Measurements from ENCODE around the gene INS.
"Not testable (repeated sequence)": the region's sequence is repeated elsewhere in the genome, so short reads cannot be mapped to it uniquely, and the experiment has no call there.

The INS gene

DNA sequence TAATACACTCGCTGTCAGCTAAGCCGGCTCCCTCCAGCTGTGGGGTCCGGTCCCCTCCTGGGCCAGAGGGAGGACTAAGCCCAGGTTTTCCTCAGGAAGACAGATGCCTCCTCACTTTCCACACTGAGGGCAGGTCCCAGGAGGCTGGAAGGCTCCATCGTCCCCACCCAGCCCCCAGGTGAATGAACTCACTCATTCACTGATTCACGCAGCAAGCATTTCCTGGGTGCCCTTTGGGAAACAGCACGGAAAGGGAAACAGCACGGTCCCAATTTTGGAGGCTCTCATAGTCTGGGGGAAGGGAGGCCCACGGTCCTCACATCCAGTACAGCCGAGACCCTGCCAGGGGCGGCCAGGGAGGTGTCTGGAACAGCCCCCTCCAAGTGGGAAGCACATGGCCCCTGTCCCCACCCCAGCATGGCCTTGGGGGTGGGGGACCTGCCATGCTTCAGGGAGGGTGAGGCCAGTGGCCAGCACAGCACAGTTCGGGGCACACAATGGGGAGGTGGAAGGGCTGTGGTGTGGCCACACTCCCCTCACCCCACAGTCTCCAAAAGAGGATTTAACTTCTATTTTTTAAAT is 19.9 kb upstream of the INS start:
- no peak for DNase-seq

GRCh38 chr11:2180347-2180746 is 19.3 kb upstream of the INS start:
- DNase-seq: no peak

DNA sequence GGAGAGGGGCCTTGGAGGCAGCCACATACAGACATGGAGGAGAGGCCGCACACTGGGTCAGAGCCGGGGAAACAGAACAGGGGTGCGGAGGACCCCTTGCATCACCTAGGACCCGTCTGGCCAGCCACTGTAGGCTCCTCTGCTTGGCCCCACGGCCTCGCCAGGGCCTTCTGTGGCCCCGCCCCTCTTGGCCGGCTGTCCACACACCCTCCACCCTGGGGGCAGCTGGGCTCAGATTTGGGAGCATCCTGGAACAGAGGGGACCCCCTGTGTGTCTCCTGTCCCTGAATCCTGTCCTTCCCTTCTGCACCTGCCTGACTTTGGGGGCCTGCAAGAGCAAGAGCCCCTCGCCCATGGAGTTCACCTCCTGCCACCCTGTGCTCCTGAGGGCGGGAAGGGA is 18.5 kb upstream of the INS start:
- DNase-seq: no peak

DNA sequence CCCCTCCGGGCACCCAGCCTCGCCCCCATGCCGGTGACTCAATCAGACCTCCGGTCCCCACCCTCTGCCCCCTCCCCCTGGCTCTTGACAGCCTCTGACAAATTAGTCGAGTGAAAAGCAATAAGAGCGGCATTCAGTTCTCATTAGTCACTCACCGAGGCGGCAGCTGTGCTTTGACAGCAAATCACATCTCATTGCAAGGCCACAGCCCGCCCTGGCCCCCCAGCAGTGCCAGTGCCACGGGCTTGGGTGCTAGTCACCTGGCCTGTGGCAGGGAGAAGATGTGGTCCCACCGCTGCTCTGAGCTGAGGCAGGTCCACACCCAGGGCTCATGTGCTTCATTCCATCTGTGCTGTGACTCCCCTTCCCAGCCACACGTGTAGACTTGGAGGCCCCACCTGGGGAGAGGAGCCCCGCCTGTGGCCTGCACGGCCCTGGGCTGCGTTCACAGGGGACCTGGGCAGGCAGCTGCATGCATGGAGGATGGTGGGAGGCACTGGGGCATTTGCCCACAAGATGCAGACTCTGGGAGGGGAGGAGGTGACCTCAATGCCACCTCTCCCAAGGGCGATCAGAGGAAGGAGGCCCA is 18.0 kb upstream of the INS start:
- no peak for DNase-seq

- not testable (repeated sequence) for DNase-seq
Measured at GRCh38 chr11:2178055-2178773, 17.2 kb upstream of the INS start.

GRCh38 chr11:2177076-2177475 is 16.1 kb upstream of the INS start:
- no peak for DNase-seq

- DNase-seq: no peak
Measured at GRCh38 chr11:2176389-2176900, 15.4 kb upstream of the INS start.

GRCh38 chr11:2175659-2176058 is 14.7 kb upstream of the INS start:
- peak; percentile 5 for DNase-seq

GRCh38 chr11:2174361-2174760 is 13.4 kb upstream of the INS start:
- no peak for DNase-seq

DNA sequence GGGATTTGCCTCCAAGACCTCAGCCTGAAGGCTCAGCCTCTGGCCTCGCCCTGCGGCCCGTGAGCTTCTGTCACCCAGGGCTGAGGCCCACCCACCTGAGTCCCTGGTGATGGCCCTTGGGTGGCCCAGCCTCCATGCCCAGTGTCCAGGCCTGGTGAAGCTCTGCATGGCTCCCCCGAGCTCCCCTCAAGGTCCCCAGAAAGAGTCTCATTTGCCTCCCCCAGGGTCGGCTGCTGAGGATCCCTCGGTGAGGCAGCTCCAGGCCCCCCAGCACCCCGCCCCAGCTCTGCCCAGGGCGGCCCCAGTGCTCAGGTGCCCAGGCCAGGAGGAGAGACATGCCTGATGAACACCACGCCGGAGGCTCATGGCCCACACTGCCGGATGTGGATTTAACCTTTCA is 12.8 kb upstream of the INS start:
- DNase-seq: no peak

GRCh38 chr11:2173150-2173693 is 12.2 kb upstream of the INS start:
- no peak for DNase-seq

DNA sequence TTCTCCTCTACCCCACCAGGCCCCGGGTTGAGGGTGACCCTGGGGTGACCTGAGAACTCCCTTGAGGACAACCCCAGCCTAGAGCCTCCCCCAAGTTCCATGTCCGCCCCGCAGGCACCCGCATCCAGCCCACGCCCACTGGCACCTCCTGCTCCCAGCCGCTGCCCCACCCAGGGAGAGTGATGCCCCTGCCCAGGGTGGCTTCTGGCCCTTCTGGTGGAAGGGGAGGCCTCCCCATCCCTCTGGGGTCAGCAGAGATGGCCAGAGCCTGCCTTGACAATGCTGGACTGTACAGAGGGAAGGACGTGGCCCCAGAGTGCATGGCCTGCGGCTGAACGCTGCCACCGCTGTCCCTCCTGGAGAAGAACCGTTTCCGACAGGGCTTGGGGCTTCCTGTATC is 11.7 kb upstream of the INS start:
- no peak for DNase-seq

- DNase-seq: no peak
Measured at GRCh38 chr11:2171591-2172003, 10.6 kb upstream of the INS start, which contains the start of gene TH. TH (minus strand) TSS chr11:2171815; CDS start chr11:2171786, 29 bp downstream.

DNA sequence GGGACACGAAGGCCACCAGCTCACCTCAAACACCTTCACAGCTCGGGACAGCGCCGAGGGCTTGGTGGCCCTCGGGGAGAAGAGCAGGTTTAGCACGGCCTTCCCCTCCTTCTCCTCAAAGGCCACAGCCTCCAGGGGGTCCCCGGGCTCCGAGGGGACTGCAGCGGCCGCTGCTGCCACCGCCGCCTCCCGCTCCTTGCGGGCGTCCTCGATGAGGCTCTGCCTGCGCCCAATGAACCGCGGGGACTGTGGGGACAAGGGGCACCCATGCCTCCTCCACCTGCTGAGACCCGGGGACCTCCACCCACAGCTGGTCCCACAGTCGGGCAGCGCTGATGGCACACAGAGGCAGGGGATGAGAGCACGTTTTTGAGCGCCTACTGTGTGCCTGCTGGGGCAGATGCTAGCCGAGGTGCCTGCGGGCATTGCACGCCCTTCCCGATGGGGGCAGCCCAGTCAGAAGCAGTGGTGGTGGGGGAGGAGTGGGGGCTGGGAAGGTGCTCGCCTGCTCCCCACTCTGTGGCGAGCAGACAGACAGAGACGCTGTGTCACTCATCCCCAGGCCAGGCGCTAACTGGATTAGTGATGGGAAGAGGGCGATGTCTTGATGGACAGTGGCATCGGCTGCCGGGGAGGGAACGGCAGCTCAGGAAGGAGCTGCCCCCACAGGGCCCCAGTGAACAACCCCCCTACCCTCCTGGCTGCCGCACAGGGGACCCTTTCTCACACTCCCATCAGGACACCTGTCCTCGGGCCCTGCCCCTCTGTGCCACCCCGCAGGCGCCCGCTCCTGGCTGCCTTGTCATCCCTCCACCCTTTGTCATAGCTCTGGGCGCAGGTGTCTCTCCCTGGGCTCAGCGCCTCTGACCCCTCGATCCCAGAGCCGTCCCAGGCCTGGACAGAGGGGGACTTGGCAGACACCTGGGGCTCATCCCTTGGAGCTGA is 8.9 kb upstream of the INS start:
- DNase-seq: no peak

DNA sequence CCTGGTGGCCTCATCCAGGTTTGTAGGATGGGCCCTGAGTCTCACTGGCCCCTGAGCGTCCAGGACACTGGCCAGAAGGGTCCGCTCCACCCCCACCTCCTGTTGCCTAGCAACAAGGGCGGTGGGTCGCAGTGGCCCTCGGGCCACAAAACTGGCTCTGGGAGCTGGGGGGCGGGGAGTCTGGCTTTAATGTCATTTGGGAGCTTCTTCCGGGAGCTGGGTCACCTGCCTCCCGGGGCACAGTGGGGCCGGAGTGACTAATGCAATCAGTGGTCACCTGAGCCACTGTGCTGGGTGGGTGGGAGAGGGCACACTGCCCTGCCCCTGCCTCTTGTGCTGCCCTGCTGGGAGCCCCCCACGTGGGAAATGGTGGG is 8.0 kb upstream of the INS start:
- no peak for DNase-seq

GRCh38 chr11:2168286-2169004 is 7.4 kb upstream of the INS start:
- no peak for DNase-seq

DNA sequence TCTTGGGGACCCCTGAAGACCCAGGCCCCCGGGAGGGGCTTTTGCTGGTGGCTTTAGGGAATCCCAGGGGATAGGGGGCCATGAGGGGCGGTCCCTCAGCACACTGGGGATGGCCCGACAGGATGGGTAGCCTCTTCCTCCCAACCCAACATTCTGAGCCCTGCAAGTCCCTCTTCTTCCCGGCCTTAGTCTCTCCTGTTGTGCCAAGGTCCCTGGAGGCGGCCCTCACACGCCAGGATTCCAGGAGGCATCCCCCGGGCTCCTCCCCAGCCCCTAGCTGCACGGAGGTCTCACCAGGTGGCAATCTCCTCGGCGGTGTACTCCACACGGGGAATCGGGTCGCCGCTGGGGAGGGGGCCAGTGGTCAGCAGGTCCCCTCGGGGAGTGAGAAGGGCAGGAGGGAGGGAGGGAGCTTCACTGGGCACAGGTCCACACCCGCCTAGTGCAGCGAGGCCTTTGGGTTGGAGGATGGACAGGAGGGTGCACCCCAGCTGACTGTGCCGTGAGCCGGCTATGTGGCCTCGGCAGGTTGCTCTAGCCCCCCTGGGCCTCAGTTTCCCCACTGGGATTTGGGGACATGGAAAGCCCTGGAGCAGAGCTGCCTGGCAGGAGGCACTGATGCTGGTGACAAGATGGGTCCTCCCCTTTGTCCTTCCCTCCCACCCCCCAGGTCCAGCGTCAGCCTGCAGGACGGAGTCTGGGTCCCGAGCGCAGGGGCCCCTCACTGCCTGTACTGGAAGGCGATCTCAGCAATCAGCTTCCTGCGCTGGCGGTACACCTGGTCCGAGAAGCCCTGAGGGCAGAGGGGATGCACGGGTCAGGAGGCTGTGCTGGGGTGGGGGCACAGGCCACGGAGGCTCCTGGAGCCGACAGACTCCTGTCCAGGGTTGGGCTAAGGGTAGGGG is 6.4 kb upstream of the INS start:
- no peak for DNase-seq

DNA sequence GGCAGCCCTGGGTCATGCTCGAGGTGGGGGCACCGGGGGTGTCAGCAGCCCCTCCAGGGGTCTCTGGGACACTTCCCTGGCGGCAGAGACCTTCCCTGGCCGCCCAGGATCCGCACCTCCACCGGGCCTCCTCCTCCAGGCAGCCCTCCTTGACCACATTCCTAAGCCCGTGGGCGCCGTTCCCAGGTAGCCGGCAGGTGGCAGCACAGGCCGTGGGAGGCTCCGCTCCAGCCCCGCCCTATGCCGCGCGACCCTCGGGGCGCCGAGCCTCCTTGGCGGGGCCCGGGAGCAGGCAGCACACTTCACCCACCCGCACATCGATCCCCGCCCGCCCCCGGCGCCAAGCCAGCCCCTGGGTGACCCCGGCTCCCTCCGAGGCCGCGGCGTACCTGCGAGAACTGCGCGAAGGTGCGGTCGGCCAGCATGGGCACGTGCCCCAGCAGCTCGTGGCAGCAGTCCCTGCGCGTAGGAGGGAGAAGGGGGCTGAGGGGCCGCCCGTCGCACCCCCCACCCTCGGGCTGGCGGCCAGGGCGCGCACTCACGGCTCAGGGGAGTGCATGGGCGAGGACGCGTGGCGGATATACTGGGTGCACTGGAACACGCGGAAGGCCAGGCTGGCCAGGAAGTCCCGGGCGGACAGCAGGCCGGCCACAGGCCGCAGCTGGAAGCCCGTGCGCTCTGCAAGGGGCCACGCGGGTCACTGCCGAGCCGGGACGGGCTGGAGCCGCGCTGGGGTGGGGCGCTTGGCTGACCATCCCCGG is 5.3 kb upstream of the INS start:
- DNase-seq: no peak

DNA sequence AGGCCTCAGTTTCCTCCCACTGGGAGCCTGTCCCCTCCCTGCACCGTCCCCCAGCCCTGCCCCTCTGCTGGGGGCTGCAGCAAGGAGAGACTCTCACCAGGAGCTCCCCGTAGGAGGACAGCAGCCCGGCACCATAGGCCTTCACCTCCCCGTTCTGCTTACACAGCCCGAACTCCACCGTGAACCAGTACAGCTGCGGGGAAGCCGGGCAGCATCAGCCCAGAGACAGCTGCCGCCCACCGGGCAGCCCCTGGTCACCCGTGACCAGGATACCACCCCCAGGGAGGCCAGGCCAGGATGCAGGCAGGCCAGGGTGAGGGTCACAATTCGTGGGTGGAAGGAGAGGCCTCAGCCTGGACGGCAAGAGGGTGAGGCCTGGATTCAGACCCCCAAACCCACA is 4.6 kb upstream of the INS start:
- DNase-seq: no peak

DNA sequence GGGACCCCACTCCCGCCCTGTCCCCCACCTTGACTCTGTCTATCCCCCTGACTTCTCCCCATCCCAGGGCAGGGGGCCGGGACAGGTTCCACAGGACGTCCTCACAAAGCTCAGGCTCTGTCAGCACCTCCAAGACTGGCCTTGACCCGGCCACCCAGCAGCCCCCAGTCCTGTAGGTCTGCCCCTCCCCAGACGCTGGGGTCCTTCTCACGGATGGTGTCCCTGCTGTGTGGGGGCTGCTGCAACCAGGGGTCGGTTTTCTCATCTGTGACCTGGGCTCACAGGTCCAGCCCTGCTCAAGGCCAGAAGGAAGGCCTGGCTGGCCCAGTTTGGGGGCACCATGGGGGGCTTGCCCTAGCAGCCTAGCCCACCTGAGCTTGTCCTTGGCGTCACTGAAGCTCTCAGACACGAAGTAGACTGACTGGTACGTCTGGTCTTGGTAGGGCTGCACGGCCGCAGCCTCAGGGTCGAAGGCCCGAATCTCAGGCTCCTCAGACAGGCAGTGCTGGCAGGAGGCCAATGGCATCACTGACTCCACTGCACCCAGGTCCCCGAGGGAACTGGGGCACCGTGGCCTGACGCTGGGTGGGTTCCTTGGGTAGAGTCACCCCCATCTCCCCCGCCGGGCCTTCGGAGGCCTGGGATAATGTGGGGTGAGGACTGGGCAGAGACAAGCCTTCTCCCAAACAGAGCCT is 4.0 kb upstream of the INS start:
- DNase-seq: no peak

Measured in DMS79 treated with DMSO at 0.1 percent for 48 hours (cell line).